Measurements from ENCODE around the gene MAPK12. TPM values are rescaled to one million over a fixed set of nuclear protein-coding genes. Genes with fewer than 3 reads are reported as not detected.

MAPK12 gene
- total and polyA plus RNA-seq, 2 of the 8 experiments (the other 6 are each of a cell fraction or from before 2014, with no cell fraction given), result 17.3 to 20.3 TPM

GRCh38 chr22:50269970-50270665 lies 8.6 kb upstream of the MAPK12 start, which contains the start of gene MAPK11:
Gene MAPK11 (minus strand): TSS chr22:50270380. CDS start chr22:50270292, 88 bp downstream.
- no peak for FAIRE-seq
- Histone ChIP-seq H3K9ac (replicated peaks in 1 of 4; ENCODE audit: extremely low read depth in 1 of 4, low read depth in 3 of 4, low read length in 3 of 4) (no peak within 1 kb of the TSS), H3K4me1 (replicated peaks in 1 of 4; ENCODE audit: control insufficient read depth in 3 of 4, insufficient read depth in 4 of 4, low read length in 3 of 4) (peaks cover 2 to 14% (median 9%) of the 10 kb centered on the region in 4 experiments; a peak in 6 of 7 replicates)

More at GRCh38 chr22:50269970-50270665, 8.6 kb upstream of the MAPK12 start, which contains the start of gene MAPK11:
- H2BK5ac ChIP-seq (ENCODE audit: low read depth, low read length), result no peak within 1 kb of the TSS
- no peak within 1 kb of the TSS for H3K27ac ChIP-seq (ENCODE audit: low read depth, low read length)
- CTCF ChIA-PET (ENCODE audit: partially characterized antibody), result interaction anchor here (4.7 kb wide), 1 partner anchor 18 kb away, joined by 30 read pairs; the partner anchor contains the start of gene HDAC10
- peaks cover 0 to 10% of the 10 kb centered on the region in 2 experiments; a peak in 1 of 4 replicates for H3K9me3 ChIP-seq (ENCODE audit: insufficient read depth in 2 of 2, low read depth in 1 of 2, low read length in 1 of 2)
- H4K91ac ChIP-seq (replicated peaks; ENCODE audit: insufficient read length, low read length), result no peak within 1 kb of the TSS
- POLR2A ChIA-PET (ENCODE audit: partially characterized antibody), result no interaction called here
- H2BK12ac ChIP-seq (ENCODE audit: low read depth, low read length), result no peak within 1 kb of the TSS
- 6% methylated on average over 25 of the region's 92 CpGs; no CpG with 5 or more reads in 1 of the 2 experiments for WGBS, 2 experiments (ENCODE audit: extremely low coverage in 1 of 2, insufficient coverage in 1 of 2, insufficient read length in 1 of 2, insufficient replicate concordance in 2 of 2, low coverage in 1 of 2, low lambda C conversion rate in 2 of 2, missing lambda C conversion rate in 1 of 2)
- no peak within 1 kb of the TSS for H2AK5ac ChIP-seq (ENCODE audit: low read depth, low read length)
- H3K27me3 ChIP-seq (replicated peaks in 1 of 4; ENCODE audit: control insufficient read depth in 3 of 4, extremely low read depth in 1 of 4, insufficient read depth in 3 of 4, low read length in 3 of 4), result peaks cover 24 to 53% (median 41%) of the 10 kb centered on the region in 4 experiments; a peak in 6 of 7 replicates
- no peak within 1 kb of the TSS for H2BK20ac ChIP-seq (ENCODE audit: low read length)
- H3K4ac ChIP-seq (replicated peaks; ENCODE audit: insufficient read length, low read depth, low read length), result no peak within 1 kb of the TSS
- H3K4me3 ChIP-seq (ENCODE audit: extremely low read depth in 1 of 4, insufficient read depth in 2 of 4, low read depth in 3 of 4, low read length in 4 of 4), result peak within 1 kb of the TSS in 3 of 4 experiments; percentile 19 to 58 (median 36); a peak in 7 of 8 replicates
- H3K36me3 ChIP-seq (ENCODE audit: control insufficient read depth in 2 of 4, insufficient read depth in 4 of 4, low read length in 3 of 4), result peaks cover 2 to 3% (median 2%) of the 10 kb centered on the region in 4 experiments; a peak in 4 of 8 replicates
- peaks cover 4 to 8% of the 10 kb centered on the region in 2 experiments for H4K20me1 ChIP-seq (replicated peaks in 1 of 2; ENCODE audit: control insufficient read depth in 1 of 2, insufficient read depth in 2 of 2, low read length in 2 of 2)
- H3K18ac ChIP-seq (ENCODE audit: extremely low read depth, low read length), result no peak within 1 kb of the TSS
- TF ChIP-seq SAP30 (IDR thresholded peaks at IDR 0.05; ENCODE audit: insufficient read depth, insufficient replicate concordance, low read length) (no peak), KDM4A (IDR thresholded peaks at IDR 0.05; ENCODE audit: low read depth, low read length, severe bottlenecking) (peak; percentile 36)
- peaks cover 11% of the 10 kb centered on the region; the same call in 1 of the 2 replicates for H3K23me2 ChIP-seq (ENCODE audit: low read depth, low read length)
- no peak within 1 kb of the TSS for H3K14ac ChIP-seq (ENCODE audit: insufficient read length)
- no peak within 1 kb of the TSS for H4K5ac ChIP-seq (ENCODE audit: insufficient read length, low read depth, low read length)
- H2BK15ac ChIP-seq (ENCODE audit: low read length), result no peak within 1 kb of the TSS
- H3K79me2 ChIP-seq (ENCODE audit: control insufficient read depth in 1 of 2, insufficient read depth in 2 of 2, low read length in 2 of 2), result no peaks in the 10 kb centered on the region
- no peaks in the 10 kb centered on the region for H3K79me1 ChIP-seq (ENCODE audit: low read depth, low read length)
- H3K4me2 ChIP-seq (ENCODE audit: insufficient read depth in 1 of 2, low read depth in 2 of 2, low read length in 2 of 2), result peak within 1 kb of the TSS; percentile 59 to 79
- no peak within 1 kb of the TSS for H3K56ac ChIP-seq (replicated peaks; ENCODE audit: insufficient read length, low read depth, low read length)
- DNase-seq (ENCODE audit: low read depth in 1 of 2, low spot score in 2 of 2), result no peak
- no peak within 1 kb of the TSS for H2BK120ac ChIP-seq (replicated peaks; ENCODE audit: low read depth, low read length)
- H2AFZ ChIP-seq (ENCODE audit: low read length), result no peak within 1 kb of the TSS
- H4K8ac ChIP-seq (ENCODE audit: extremely low read depth, insufficient read depth, low read length), result peak within 1 kb of the TSS; percentile 68
- no peak within 1 kb of the TSS for H3K23ac ChIP-seq (ENCODE audit: insufficient read length)

All from H1 (cell line).